WTC11 (cell line): ENCODE results near the gene CLEC18A. TPM values are rescaled to one million over a fixed set of nuclear protein-coding genes. Genes with fewer than 3 reads are reported as not detected.

ENCODE experiments used
- ATAC-seq: fragments of 200-7000 bp; cut with Tn5 transposase; 2 replicates; pipeline ENCODE4 v1.10.0; 2021; ENCODE audit warnings: mild to moderate bottlenecking, moderate library complexity
- CTCF ChIA-PET: fragments of 300-600 bp; sonication (Branson Sonifier 250); formaldehyde crosslinking; loops from one replicate; lab custom pipeline; 2021; ENCODE audit warnings: antibody characterized with exemption; lab: Charles Lee
- POLR2A ChIA-PET: fragments of 350-600 bp; sonication (Branson Sonifier 250); formaldehyde crosslinking; loops from one replicate; lab custom pipeline; 2021; ENCODE audit warnings: antibody characterized with exemption; lab: Charles Lee
- DNase-seq: peaks from one replicate; pipeline ENCODE4 v3.0.0; 2021; ENCODE audit warnings: low spot score
- H3K27ac Mint-ChIP-seq: 2 replicates; pipeline ENCODE4 v1.8.0; 2021; ENCODE audit warnings: mixed read lengths
- H3K27me3 Mint-ChIP-seq: 2 replicates; pipeline ENCODE4 v1.8.0; 2021; ENCODE audit warnings: low read depth, mild to moderate bottlenecking, moderate library complexity, mixed read lengths
- H3K36me3 Mint-ChIP-seq: 2 replicates; pipeline ENCODE4 v1.8.0; 2021; ENCODE audit warnings: mixed read lengths
- H3K4me1 Mint-ChIP-seq: 2 replicates; pipeline ENCODE4 v1.8.0; 2022; ENCODE audit warnings: mixed read lengths
- H3K4me3 Mint-ChIP-seq: 2 replicates; pipeline ENCODE4 v1.8.0; 2021; ENCODE audit warnings: mild to moderate bottlenecking, moderate library complexity, mixed read lengths
- H3K9me3 Mint-ChIP-seq: 2 replicates; pipeline ENCODE4 v1.8.0; 2021; ENCODE audit warnings: mixed read lengths
- ATF6 ChIP-seq: sonication (generic); formaldehyde crosslinking; IDR thresholded peaks from 2 replicates; pipeline ENCODE4 v1.8.1; 2023; ENCODE audit warnings: mild to moderate bottlenecking, missing genetic modification reagents
- CDX4 ChIP-seq: fragments of 250-450 bp; sonication (Bioruptor Pico); IDR thresholded peaks from 2 replicates; pipeline ENCODE4 v1.9.0; 2021; ENCODE audit warnings: moderate library complexity, mild to moderate bottlenecking, inconsistent platforms, borderline replicate concordance
- CREM ChIP-seq: sonication (generic); formaldehyde crosslinking; IDR thresholded peaks from 2 replicates; pipeline ENCODE4 v1.8.1; 2022; ENCODE audit warnings: mild to moderate bottlenecking, missing genetic modification reagents, moderate library complexity
- ELF4 ChIP-seq: sonication (generic); formaldehyde crosslinking; IDR thresholded peaks from 2 replicates; pipeline ENCODE4 v1.8.1; 2022; ENCODE audit warnings: low read depth, mild to moderate bottlenecking, moderate library complexity, missing genetic modification reagents
- GTF2I ChIP-seq: fragments of 250-450 bp; sonication (Bioruptor Pico); conservative IDR thresholded peaks from 2 replicates; pipeline ENCODE4 v1.4.0; 2021; ENCODE audit warnings: mild to moderate bottlenecking
- HMGXB4 ChIP-seq: sonication (generic); formaldehyde crosslinking; IDR thresholded peaks from 2 replicates; pipeline ENCODE4 v1.8.1; 2023; ENCODE audit warnings: mild to moderate bottlenecking, moderate library complexity, missing genetic modification reagents
- NFATC4 ChIP-seq: fragments of 250-450 bp; sonication (Bioruptor Pico); IDR thresholded peaks from 2 replicates; pipeline ENCODE4 v1.9.0; 2021; ENCODE audit warnings: mild to moderate bottlenecking
- NFE2L1 ChIP-seq: sonication (generic); formaldehyde crosslinking; IDR thresholded peaks from 2 replicates; pipeline ENCODE4 v1.8.1; 2023; ENCODE audit warnings: missing genetic modification reagents
- PREB ChIP-seq: sonication (generic); formaldehyde crosslinking; IDR thresholded peaks from 2 replicates; pipeline ENCODE4 v1.8.1; 2022; ENCODE audit warnings: mild to moderate bottlenecking, missing genetic modification reagents, moderate library complexity, borderline replicate concordance
- RELA ChIP-seq: sonication (generic); formaldehyde crosslinking; IDR thresholded peaks from 2 replicates; pipeline ENCODE4 v1.8.1; 2022; ENCODE audit warnings: missing genetic modification reagents, mild to moderate bottlenecking, borderline replicate concordance
- RORB ChIP-seq: fragments of 250-450 bp; sonication (Bioruptor Pico); IDR thresholded peaks from 2 replicates; pipeline ENCODE4 v1.9.0; 2021; ENCODE audit warnings: mild to moderate bottlenecking
- SMAD3 ChIP-seq: sonication (generic); formaldehyde crosslinking; IDR thresholded peaks from 2 replicates; pipeline ENCODE4 v1.8.0; 2022; ENCODE audit warnings: missing genetic modification reagents, mild to moderate bottlenecking, borderline replicate concordance
- SOX15 ChIP-seq: fragments of 250-450 bp; sonication (Bioruptor Pico); IDR thresholded peaks from 2 replicates; pipeline ENCODE4 v1.9.0; 2021; ENCODE audit warnings: mild to moderate bottlenecking
- USF1 ChIP-seq: sonication (generic); formaldehyde crosslinking; IDR thresholded peaks from 2 replicates; pipeline ENCODE4 v1.8.0; 2022; ENCODE audit warnings: mild to moderate bottlenecking, missing genetic modification reagents
- USF2 ChIP-seq: sonication (generic); formaldehyde crosslinking; IDR thresholded peaks from 2 replicates; pipeline ENCODE4 v1.8.1; 2023; ENCODE audit warnings: mild to moderate bottlenecking, missing genetic modification reagents, moderate library complexity
- ZBTB43 ChIP-seq: sonication (generic); formaldehyde crosslinking; IDR thresholded peaks from 2 replicates; pipeline ENCODE4 v1.8.1; 2023; ENCODE audit warnings: mild to moderate bottlenecking, missing genetic modification reagents
- ZNF121 ChIP-seq: sonication (generic); formaldehyde crosslinking; IDR thresholded peaks from 2 replicates; pipeline ENCODE4 v1.8.0; 2023; ENCODE audit warnings: missing genetic modification reagents
- ZNF263 ChIP-seq: sonication (generic); formaldehyde crosslinking; IDR thresholded peaks from 2 replicates; pipeline ENCODE4 v1.8.1; 2022; ENCODE audit warnings: low read depth, mild to moderate bottlenecking, moderate library complexity, missing genetic modification reagents
- total RNA-seq: library from RNA; stranded (reverse); gene quantifications from 3 replicates; pipeline ENCODE4 v1.2.3, GENCODE V29; 2021

Gene CLEC18A
- total RNA-seq, 1 experiment from 2014 or later, result 0.26 TPM

- TF ChIP-seq ELF4 (CRISPR knock-in tag) (no peak), ZBTB43 (CRISPR knock-in tag) (no peak)
- TF ChIP-seq, all 79 proteins: peak for 0
- no peak overlapping the region for H3K4me3 Mint-ChIP-seq
- ATAC-seq (no peak), DNase-seq (no peak)
- 0 out of 2 replicates have a peak, but pooled peaks cover 1% of the 10 kb centered on the region for H3K36me3 Mint-ChIP-seq
- CTCF ChIA-PET, result no interaction called here
- H3K9me3 Mint-ChIP-seq, result no peaks in the 10 kb centered on the region
- peak overlapping the region; percentile 53 for H3K27ac Mint-ChIP-seq
- H3K4me1 Mint-ChIP-seq, result peaks cover 16% of the 10 kb centered on the region
- POLR2A ChIA-PET, result no interaction called here
- H3K27me3 Mint-ChIP-seq, result no peaks in the 10 kb centered on the region
Measured at GRCh38 chr16:69916462-69916861, 34.7 kb upstream of the CLEC18A start.

GRCh38 chr16:69917311-69917710 lies 33.8 kb upstream of the CLEC18A start:
- Mint-ChIP-seq H3K27ac (peak overlapping the region; percentile 91; the same call in 1 of the 2 replicates), H3K27me3 (no peaks in the 10 kb centered on the region), H3K36me3 (no peaks in the 10 kb centered on the region; the same call in 1 of the 2 replicates), H3K4me3 (no peak overlapping the region), H3K9me3 (no peaks in the 10 kb centered on the region), H3K4me1 (peaks cover 16% of the 10 kb centered on the region)
- DNase-seq (no peak), ATAC-seq (peak; percentile 18; the same call in 1 of the 2 replicates)
- TF ChIP-seq SMAD3 (CRISPR knock-in tag) (no peak), CREM (CRISPR knock-in tag) (no peak), SOX15 (no peak), PREB (CRISPR knock-in tag) (no peak), GTF2I (CRISPR knock-in tag) (no peak), NFE2L1 (CRISPR knock-in tag) (no peak), RORB (CRISPR knock-in tag) (no peak), ZBTB43 (CRISPR knock-in tag) (no peak), ZNF263 (no peak), ATF6 (no peak), NFATC4 (no peak), HMGXB4 (CRISPR knock-in tag) (no peak)
- ChIA-PET CTCF (interaction anchor here (0.6 to 1.9 kb wide), 5 partner anchors 11 to 162 kb away, joined by 3 to 5 read pairs (median 3); partner anchors contain the start of gene NOB1), POLR2A (no interaction called here)

- H3K27ac Mint-ChIP-seq, result peak overlapping the region; percentile 91
- ChIA-PET POLR2A (no interaction called here), CTCF (interaction anchor here (0.6 to 1.9 kb wide), 5 partner anchors 11 to 163 kb away, joined by 3 to 5 read pairs (median 3); partner anchors contain the start of gene NOB1)
- H3K4me3 Mint-ChIP-seq, result no peak overlapping the region
- no peaks in the 10 kb centered on the region; the same call in 1 of the 2 replicates for H3K36me3 Mint-ChIP-seq
- ATAC-seq, result peak; percentile 94
- no peaks in the 10 kb centered on the region for H3K27me3 Mint-ChIP-seq
- 0 out of 2 replicates have a peak, but pooled peaks have one; percentile 33 for TF ChIP-seq USF2 (CRISPR knock-in tag)
- TF ChIP-seq ZNF121, result no peak
- no peak for TF ChIP-seq RELA (CRISPR knock-in tag)
- TF ChIP-seq CDX4, result no peak
- TF ChIP-seq USF1 (CRISPR knock-in tag), result peak; percentile 21; the same call in 1 of the 2 replicates
- peak; percentile 51 for DNase-seq
- peaks cover 16% of the 10 kb centered on the region for H3K4me1 Mint-ChIP-seq
- H3K9me3 Mint-ChIP-seq, result no peaks in the 10 kb centered on the region
Measured at GRCh38 chr16:69917739-69918138, 33.4 kb upstream of the CLEC18A start.
